A673 (cell line): ENCODE results near the gene ANKMY1.

Experiments used
- CTCF ChIP-seq: fragments of 300-800, 200-600 bp; sonication (generic); conservative IDR thresholded peaks from 2 replicates; pipeline ENCODE4 v1.5.1; 2017; ENCODE audit warnings: low read depth, mild to moderate bottlenecking, antibody characterized with exemption, low read length, moderate library complexity, mixed read lengths
- EZH2 ChIP-seq: fragments of 200-600 bp; sonication (generic); IDR thresholded peaks from 2 replicates; pipeline ENCODE4 v1.6.1; 2017; ENCODE audit warnings: borderline replicate concordance, low read depth, mild to moderate bottlenecking, mixed read lengths, antibody characterized with exemption, low read length; ENCODE audit not compliant: poor library complexity, severe bottlenecking

GRCh38 chr2:240529344-240529999 is 28.3 kb downstream of the ANKMY1 start:
- no peak for TF ChIP-seq CTCF
- no peak for TF ChIP-seq EZH2
